ENCODE results near the gene RIMS3.
A peak's percentile ranks its signal among the peaks of the same experiment; 100 is the strongest.

The RIMS3 gene

DNA sequence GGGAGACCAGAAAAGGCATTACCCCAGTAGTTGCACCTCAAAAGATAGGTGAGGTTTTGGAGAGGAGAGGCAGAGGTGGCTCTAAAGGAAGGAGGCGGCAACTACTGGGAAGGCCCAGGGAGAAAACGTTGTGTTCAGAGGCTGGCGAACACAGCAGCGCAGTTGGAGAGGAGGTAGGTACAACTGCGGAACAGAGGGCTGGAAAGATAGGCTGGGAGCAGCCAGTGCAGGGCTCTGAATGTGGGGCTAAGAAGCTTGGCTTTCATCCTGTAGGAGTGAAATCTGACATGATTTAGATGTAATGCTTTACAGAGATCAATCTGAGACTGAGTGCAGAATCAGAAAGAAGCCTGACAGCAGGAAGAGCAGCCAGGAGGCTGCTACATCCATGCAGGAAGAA, 13.0 kb downstream of the RIMS3 start:
- H3K9me2 ChIP-seq (replicated peaks; ENCODE audit: insufficient read depth, low read length) = no peaks in the 10 kb centered on the region
- no peak overlapping the region for H3K4me2 ChIP-seq (ENCODE audit: low read depth, low read length, poor library complexity, severe bottlenecking)
- no peaks in the 10 kb centered on the region for H4K20me1 ChIP-seq (ENCODE audit: low read depth, low read length)
- no peak overlapping the region for H3K27ac ChIP-seq (ENCODE audit: low read depth, low read length)
- no peaks in the 10 kb centered on the region for H3F3A ChIP-seq (ENCODE audit: insufficient read depth)
- H2AFZ ChIP-seq (ENCODE audit: low read depth, low read length, severe bottlenecking) = no peak overlapping the region
- H3K36me3 ChIP-seq (ENCODE audit: low read length) = no peaks in the 10 kb centered on the region
- no peak for TF ChIP-seq EZH2phosphoT487 (conservative IDR thresholded peaks at IDR 0.05; ENCODE audit: low read length)
- TF ChIP-seq, protein P1, sequence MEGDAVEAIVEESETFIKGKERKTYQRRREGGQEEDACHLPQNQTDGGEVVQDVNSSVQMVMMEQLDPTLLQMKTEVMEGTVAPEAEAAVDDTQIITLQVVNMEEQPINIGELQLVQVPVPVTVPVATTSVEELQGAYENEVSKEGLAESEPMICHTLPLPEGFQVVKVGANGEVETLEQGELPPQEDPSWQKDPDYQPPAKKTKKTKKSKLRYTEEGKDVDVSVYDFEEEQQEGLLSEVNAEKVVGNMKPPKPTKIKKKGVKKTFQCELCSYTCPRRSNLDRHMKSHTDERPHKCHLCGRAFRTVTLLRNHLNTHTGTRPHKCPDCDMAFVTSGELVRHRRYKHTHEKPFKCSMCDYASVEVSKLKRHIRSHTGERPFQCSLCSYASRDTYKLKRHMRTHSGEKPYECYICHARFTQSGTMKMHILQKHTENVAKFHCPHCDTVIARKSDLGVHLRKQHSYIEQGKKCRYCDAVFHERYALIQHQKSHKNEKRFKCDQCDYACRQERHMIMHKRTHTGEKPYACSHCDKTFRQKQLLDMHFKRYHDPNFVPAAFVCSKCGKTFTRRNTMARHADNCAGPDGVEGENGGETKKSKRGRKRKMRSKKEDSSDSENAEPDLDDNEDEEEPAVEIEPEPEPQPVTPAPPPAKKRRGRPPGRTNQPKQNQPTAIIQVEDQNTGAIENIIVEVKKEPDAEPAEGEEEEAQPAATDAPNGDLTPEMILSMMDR (IDR thresholded peaks at IDR 0.05; ENCODE audit: insufficient read depth, low read length, poor library complexity, severe bottlenecking) = no peak
- no peaks in the 10 kb centered on the region for H3K79me2 ChIP-seq (ENCODE audit: insufficient read depth, low read length)
- no peaks in the 10 kb centered on the region for H3K9me3 ChIP-seq (ENCODE audit: insufficient read depth, low read length)
- no peak overlapping the region for H3K9ac ChIP-seq (ENCODE audit: low read length)
- no peak overlapping the region for H3K4me3 ChIP-seq (ENCODE audit: insufficient read depth, low read length, poor library complexity, severe bottlenecking)
- no peaks in the 10 kb centered on the region for H3K27me3 ChIP-seq (ENCODE audit: low read length)

DNA sequence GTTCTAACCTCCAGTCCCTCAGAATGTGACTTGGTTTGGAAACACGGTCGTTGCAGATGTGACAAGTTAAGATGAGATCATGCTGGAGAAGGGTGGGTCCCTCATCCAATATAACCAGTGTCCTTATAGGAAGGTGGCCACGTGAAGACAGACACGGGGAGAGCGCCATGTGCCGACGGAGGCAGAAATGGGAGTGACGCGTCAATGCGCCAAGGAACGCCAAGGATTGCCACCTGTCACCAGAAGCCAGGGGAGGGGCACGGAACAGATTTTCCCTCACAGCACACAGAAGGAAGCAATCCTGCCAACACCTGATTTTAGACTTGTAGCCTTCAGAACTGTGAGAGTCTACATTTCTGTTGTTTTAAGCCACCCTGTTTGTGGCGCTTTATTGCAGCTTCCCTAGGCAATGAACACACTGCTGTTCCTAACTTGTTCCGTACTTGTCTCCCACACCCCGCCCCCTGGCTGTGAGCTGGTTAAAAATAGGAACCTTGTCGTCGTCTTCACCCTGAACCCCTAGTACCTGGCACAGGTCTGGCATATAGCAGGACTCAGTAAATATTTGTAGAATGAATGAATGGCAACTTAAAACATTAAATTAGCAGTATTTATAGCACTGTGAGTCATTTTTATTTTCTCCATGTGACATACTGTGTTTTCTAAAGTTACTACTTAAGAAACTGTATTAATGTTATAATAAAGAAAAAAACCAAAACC, 14.2 kb downstream of the RIMS3 start:
- TF ChIP-seq, protein P1 (IDR thresholded peaks at IDR 0.05; ENCODE audit: insufficient read depth, low read length, poor library complexity, severe bottlenecking) = no peak
- no peak for TF ChIP-seq EZH2phosphoT487 (conservative IDR thresholded peaks at IDR 0.05; ENCODE audit: low read length)
- no peaks in the 10 kb centered on the region for H3F3A ChIP-seq (ENCODE audit: insufficient read depth)
- H4K20me1 ChIP-seq (ENCODE audit: low read depth, low read length) = no peaks in the 10 kb centered on the region
- H3K36me3 ChIP-seq (ENCODE audit: low read length) = no peaks in the 10 kb centered on the region
- no peak overlapping the region for H3K9ac ChIP-seq (ENCODE audit: low read length)
- H3K4me3 ChIP-seq (ENCODE audit: insufficient read depth, low read length, poor library complexity, severe bottlenecking) = no peak overlapping the region
- no peak overlapping the region for H3K4me2 ChIP-seq (ENCODE audit: low read depth, low read length, poor library complexity, severe bottlenecking)
- H3K9me2 ChIP-seq (replicated peaks; ENCODE audit: insufficient read depth, low read length) = no peaks in the 10 kb centered on the region
- H2AFZ ChIP-seq (ENCODE audit: low read depth, low read length, severe bottlenecking) = no peak overlapping the region
- H3K9me3 ChIP-seq (ENCODE audit: insufficient read depth, low read length) = no peaks in the 10 kb centered on the region
- no peaks in the 10 kb centered on the region for H3K27me3 ChIP-seq (ENCODE audit: low read length)
- no peaks in the 10 kb centered on the region for H3K79me2 ChIP-seq (ENCODE audit: insufficient read depth, low read length)
- no peak overlapping the region for H3K27ac ChIP-seq (ENCODE audit: low read depth, low read length)

DNA sequence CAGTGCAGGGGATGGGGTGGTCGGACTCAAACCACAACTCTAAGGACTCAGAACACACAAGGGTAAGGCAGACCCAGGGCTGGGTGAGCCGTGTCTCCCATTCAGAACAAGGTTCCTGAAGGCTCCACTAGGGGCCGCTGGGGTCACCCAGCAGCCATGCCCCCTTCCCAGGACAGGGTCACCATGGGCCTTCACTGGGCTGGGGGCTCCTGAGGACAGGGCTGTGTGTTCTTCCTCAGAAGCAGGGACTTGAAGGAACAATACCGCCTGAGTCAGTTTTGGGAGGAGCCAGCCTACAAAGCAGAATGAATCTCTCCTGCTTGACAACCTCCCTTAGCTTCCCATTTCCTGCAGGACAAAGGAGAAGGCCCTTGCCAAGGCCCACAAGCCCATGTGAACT, 15.4 kb downstream of the RIMS3 start:
- Histone ChIP-seq H3K4me2 (ENCODE audit: low read depth, low read length, poor library complexity, severe bottlenecking) (no peak overlapping the region), H3K27me3 (ENCODE audit: low read length) (no peaks in the 10 kb centered on the region), H3K79me2 (ENCODE audit: insufficient read depth, low read length) (no peaks in the 10 kb centered on the region), H3K36me3 (ENCODE audit: low read length) (no peaks in the 10 kb centered on the region), H3K27ac (ENCODE audit: low read depth, low read length) (no peak overlapping the region), H3K9me3 (ENCODE audit: insufficient read depth, low read length) (no peaks in the 10 kb centered on the region), H3K4me3 (ENCODE audit: insufficient read depth, low read length, poor library complexity, severe bottlenecking) (no peak overlapping the region), H4K20me1 (ENCODE audit: low read depth, low read length) (no peaks in the 10 kb centered on the region), H3F3A (ENCODE audit: insufficient read depth) (no peaks in the 10 kb centered on the region), H3K9ac (ENCODE audit: low read length) (no peak overlapping the region), H2AFZ (ENCODE audit: low read depth, low read length, severe bottlenecking) (no peak overlapping the region), H3K9me2 (replicated peaks; ENCODE audit: insufficient read depth, low read length) (no peaks in the 10 kb centered on the region)
- TF ChIP-seq, protein P1 (IDR thresholded peaks at IDR 0.05; ENCODE audit: insufficient read depth, low read length, poor library complexity, severe bottlenecking) = peak; percentile 30
- TF ChIP-seq EZH2phosphoT487 (conservative IDR thresholded peaks at IDR 0.05; ENCODE audit: low read length) = no peak
